NCI-H510A (cell line): Measurements from ENCODE around the gene CCRL2.
"Not testable (repeated sequence)": the region's sequence is repeated elsewhere in the genome, so short reads cannot be mapped to it uniquely, and the experiment has no call there.

ENCODE experiments used
- DNase-seq: peaks from one replicate; lab custom pipeline; 2025; lab: John Stamatoyannopoulos, UW

Gene CCRL2

GRCh38 chr3:46429250-46429649 is 22.2 kb downstream of the CCRL2 start:
- DNase-seq: no peak

GRCh38 chr3:46429671-46430070 is 22.6 kb downstream of the CCRL2 start:
- DNase-seq: no peak

GRCh38 chr3:46430879-46431278 is 23.8 kb downstream of the CCRL2 start:
- not testable (repeated sequence) for DNase-seq

- DNase-seq: not testable (repeated sequence)
These were observed 24.8 kb downstream of the CCRL2 start for GRCh38 chr3:46431905-46432304.

- not testable (repeated sequence) for DNase-seq
These were observed 26.1 kb downstream of the CCRL2 start for GRCh38 chr3:46433118-46433517.

- DNase-seq: no peak
These were observed 26.8 kb downstream of the CCRL2 start for GRCh38 chr3:46433841-46434240.

- DNase-seq: no peak
These were observed 28.1 kb downstream of the CCRL2 start for GRCh38 chr3:46435081-46435726.

GRCh38 chr3:46438831-46439230 is 31.8 kb downstream of the CCRL2 start:
- DNase-seq: no peak

GRCh38 chr3:46440531-46441294 is 33.7 kb downstream of the CCRL2 start:
- DNase-seq: no peak

GRCh38 chr3:46442576-46443530 is 35.8 kb downstream of the CCRL2 start:
- peak; percentile 12 for DNase-seq

- DNase-seq: no peak
These were observed 40.3 kb downstream of the CCRL2 start for GRCh38 chr3:46447228-46447985.

- no peak for DNase-seq
These were observed 41.7 kb downstream of the CCRL2 start for GRCh38 chr3:46448721-46449120.

- no peak for DNase-seq
These were observed 42.9 kb downstream of the CCRL2 start for GRCh38 chr3:46449755-46450552.

GRCh38 chr3:46453526-46454208 is 46.6 kb downstream of the CCRL2 start:
- no peak for DNase-seq

GRCh38 chr3:46454209-46454595 is 47.1 kb downstream of the CCRL2 start:
- no peak for DNase-seq

- no peak for DNase-seq
These were observed 47.5 kb downstream of the CCRL2 start for GRCh38 chr3:46454606-46455005.

- no peak for DNase-seq
These were observed 48.4 kb downstream of the CCRL2 start for GRCh38 chr3:46455231-46456115.

GRCh38 chr3:46456118-46456517 is 49.1 kb downstream of the CCRL2 start:
- DNase-seq: no peak
